ENCODE data around the gene OLFM2. TPM values are rescaled to one million over a fixed set of nuclear protein-coding genes. Genes with fewer than 3 reads are reported as not detected.

The OLFM2 gene
- total RNA-seq, result 153 TPM

GRCh38 chr19:9936326-9937000 lies at the start of gene OLFM2:
OLFM2 (minus strand) TSS chr19:9936515; CDS start chr19:9936366, 149 bp downstream.

GRCh38 chr19:9834726-9835506 lies 101.4 kb downstream of the OLFM2 start, which contains the start of gene PIN1:
PIN1 (plus strand) TSS chr19:9835318; CDS start chr19:9835345, 27 bp downstream.

GRCh38 chr19:9827289-9828238 lies 108.8 kb downstream of the OLFM2 start, which contains the start of gene UBL5:
UBL5 (plus strand) TSS chr19:9827918; CDS start chr19:9828338, 420 bp downstream.

GRCh38 chr19:9818734-9819595 lies 117.3 kb downstream of the OLFM2 start, which contains the start of gene FBXL12:
FBXL12 (minus strand) TSS chr19:9819079; CDS start chr19:9818813, 266 bp downstream.

Small RNA genes within 50 kb of the gene (small RNA-seq; reads per million reads assigned to genes)
- not detected for gene RF00156 (ENCODE audit: low replicate concordance)

Other genes starting within 250 kb of the OLFM2 start
- 45.4 TPM for gene ZNF846, start 167.8 kb downstream of the OLFM2 start, total RNA-seq
- 17.5 TPM for gene FBXL12, start 117.4 kb downstream of the OLFM2 start, total RNA-seq
- 112 TPM for gene UBL5, start 108.6 kb downstream of the OLFM2 start, total RNA-seq
- gene PIN1, start 101.2 kb downstream of the OLFM2 start, total RNA-seq, result 67.0 TPM
- 1.3 TPM for gene COL5A3, start 74.0 kb upstream of the OLFM2 start, total RNA-seq
- not detected for gene RDH8, start 77.0 kb upstream of the OLFM2 start, total RNA-seq
- 6.6 TPM for gene SHFL, start 149.8 kb upstream of the OLFM2 start, total RNA-seq
- not detected for gene ANGPTL6, start 166.2 kb upstream of the OLFM2 start, total RNA-seq
- 25.7 TPM for gene PPAN, start 169.8 kb upstream of the OLFM2 start, total RNA-seq
- 6.3 TPM for gene P2RY11, start 175.2 kb upstream of the OLFM2 start, total RNA-seq
- 87.3 TPM for gene EIF3G, start 183.4 kb upstream of the OLFM2 start, total RNA-seq

Data from parietal lobe (tissue), 2 donors.